GM19397 (cell line): Measurements from ENCODE around the gene LRBA.
"Not testable (repeated sequence)": the region's sequence is repeated elsewhere in the genome, so short reads cannot be mapped to it uniquely, and the experiment has no call there.

Experiments
- ATAC-seq: cut with Tn5 transposase; IDR thresholded peaks from one replicate; pipeline ENCODE4 v1.9.1; 2021; ENCODE audit warnings: mild to moderate bottlenecking, moderate library complexity; ENCODE audit not compliant: unreplicated experiment

The LRBA gene

DNA sequence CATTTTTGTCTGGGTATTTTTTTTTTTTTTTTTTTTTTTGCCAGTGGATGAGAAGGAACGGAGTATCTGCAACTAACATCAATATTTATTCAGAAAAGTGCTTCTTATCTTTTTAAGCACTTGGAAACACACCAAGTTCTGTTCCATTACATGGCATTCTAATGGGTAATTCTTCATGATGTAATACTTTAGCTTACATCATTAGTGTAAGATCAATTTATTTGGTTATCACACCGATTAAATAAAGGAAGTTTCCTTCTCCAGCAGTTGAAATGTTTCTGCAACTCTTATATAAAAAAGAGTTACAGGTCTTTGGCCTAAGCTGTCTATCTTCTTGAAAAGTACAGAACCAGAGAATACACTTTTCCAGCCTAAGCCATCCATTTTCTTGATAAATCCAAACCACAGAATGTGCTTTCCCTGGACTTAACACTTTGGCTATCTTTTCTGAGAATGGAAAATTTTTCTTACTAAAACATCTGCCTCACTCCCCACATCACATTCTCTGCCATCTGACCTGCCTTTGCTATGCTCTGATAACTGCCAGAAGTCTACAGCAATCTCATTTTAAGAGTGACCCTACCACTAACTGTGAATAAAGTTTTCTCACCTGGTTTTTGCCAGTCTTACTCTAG, 625.1 kb downstream of the LRBA start:
- no peak for ATAC-seq

DNA sequence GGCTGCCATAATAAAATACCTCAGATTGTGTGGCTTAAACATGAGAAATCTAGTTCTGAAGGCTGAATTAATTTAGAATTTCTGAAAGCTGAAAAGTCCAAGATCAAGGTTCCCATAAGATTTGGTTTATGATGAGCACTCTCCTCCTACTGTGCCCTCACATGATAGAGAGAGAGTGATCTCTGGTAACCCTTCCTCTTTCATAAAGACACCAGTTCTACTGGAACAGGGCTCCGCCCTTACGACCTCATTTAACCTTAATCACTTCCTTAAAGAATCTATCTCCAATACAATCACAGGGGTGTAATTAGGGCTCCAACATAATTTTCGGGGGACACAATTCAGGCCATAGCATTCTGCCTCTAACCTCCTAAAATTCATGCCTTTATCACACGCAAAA, 627.1 kb downstream of the LRBA start:
- ATAC-seq = no peak

DNA sequence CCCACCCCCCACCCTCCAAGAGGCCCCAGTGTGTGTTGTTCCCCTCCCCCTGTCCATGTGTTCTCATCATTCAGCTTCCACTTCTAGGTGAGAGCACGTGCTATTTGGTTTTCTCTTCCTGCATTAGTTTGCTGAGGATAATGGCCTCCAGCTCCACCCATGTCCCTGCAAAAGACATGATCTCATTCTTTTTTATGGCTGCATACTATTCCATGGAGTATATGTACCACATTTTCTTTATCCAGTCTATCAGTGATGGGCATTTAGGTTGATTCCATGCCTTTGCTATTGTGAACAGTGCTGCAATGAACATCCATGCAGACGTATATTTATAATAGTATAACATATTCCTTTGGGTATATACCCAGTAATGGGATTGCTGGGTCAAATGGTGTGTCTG, 628.7 kb downstream of the LRBA start:
- ATAC-seq = not testable (repeated sequence)

DNA sequence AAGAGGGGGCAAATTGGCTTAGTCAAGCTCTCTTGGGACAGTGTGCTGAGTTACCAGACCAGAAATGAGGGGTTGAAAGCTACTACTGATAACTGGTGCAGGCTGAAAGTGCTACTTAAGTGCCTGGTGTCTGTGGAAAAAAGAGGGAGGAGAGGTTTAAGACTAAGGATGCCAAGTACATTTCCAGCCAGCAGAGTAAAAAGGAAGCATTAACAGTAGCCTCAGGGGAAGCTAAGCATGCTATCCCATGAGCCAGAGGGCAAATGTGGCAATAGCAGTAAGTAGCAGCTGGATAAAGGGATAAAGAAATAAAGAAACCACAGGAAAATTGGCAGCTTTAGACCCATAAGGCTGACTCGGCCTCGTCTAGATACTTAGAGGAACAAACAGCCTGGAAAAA, 629.5 kb downstream of the LRBA start:
- ATAC-seq = no peak

DNA sequence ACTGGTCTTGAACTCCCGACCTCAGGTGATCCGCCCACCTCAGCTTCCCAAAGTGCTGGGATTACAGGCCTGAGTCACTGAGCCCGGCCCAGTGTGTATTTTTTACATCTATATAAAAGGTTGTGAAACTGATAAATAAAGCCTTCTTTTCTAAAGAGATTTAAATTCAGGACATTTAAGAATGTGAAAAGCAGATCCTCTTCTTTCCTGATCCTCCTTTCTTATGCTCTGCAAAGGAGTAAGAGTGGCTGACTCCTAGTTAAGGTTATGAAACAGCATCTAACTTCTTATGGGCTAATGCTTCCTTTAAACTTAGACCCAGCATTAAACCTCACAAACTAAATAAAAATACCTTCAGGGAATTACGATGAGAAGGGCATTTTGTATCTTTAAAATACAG, 630.8 kb downstream of the LRBA start:
- ATAC-seq = no peak

DNA sequence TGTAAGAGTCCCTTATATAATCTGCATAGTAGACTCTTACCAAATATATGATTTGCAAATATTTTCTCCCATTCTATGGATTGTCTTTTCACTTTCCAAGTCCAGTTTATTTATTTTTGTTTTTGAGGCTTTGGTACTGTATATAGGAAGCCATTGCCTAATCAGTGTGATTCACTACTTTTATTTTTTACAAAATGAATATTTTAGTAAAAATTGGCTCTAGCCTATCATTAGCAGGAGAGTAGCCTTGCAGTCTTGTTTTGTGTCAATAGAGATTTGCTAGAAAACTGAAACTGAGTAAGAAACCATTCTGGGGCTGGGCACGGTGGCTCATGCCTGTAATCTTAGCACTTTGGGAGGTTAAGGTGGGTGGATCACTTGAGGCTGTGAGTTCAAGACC, 633.1 kb downstream of the LRBA start:
- ATAC-seq = no peak

DNA sequence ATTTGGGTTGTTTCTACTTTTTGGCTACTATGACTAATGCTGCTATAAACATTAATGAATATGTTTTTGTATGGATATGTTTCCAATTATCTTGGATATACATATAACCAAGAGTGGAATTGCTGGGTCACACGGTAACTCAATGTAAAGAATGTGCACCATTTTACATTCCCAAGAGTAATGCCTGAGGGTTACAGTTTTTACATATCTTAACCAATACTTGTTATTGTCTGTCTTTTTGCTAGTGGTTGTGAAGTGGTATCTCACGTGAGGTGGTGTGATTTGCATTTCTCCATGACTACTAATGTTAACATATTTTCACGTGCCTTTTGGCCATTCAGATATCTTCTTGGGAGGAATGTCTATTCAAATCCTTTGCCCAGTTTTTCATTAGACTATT, 633.5 kb downstream of the LRBA start:
- no peak for ATAC-seq

DNA sequence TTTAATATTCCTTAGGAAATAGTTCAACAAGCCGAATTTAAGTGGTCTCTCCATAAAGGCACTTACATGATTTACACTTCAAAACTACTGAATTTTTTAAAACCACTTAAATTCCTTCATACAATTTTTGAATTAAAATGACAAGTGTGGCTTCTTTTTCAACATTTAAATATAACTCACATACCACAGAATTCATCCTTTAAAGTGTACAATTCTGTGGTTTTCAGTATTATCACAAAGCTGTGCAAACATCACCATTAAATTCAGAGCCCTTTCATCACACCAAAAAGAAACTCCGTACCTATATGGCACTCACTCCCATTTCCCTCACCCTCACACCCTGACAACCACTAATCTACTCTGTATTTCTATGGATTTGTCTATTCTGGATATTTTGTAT, 634.0 kb downstream of the LRBA start:
- no peak for ATAC-seq

DNA sequence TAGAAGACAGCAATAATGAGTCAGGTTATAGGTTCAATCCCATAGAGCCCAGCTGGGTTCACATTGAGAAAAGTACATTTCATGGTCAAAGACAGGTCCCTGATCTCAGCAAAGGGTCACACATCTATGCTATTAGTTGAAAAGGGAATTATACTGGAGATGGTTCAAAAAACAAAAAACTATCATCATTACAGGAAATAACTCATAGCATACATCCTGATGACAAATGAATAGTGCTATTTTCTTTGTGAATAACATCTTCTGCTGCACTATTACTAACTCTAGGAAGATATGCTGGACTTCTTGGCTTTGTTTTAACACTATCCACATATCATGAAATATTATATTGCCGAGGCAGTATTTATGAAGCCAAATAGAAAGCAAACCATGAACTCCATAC, 635.6 kb downstream of the LRBA start:
- no peak for ATAC-seq

DNA sequence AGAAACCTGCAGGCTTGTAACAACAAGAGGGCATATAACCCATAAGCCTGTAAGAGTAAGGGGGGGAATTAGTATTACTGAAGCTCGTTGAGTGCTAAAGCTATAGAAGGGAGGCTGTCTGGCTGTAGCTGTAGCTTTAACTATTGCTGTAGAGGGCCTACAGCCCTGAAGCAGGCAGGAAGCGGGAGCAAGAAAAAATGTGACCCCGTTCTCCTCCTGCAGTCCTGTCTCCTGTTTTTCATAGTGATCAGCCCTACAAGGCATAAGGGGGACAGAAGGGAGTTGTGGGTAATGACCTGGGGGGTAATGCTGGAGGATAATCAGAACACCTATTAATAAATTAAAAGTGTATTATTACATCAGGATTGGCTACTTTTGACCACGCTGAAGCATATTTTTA, 640.1 kb downstream of the LRBA start:
- ATAC-seq = no peak

DNA sequence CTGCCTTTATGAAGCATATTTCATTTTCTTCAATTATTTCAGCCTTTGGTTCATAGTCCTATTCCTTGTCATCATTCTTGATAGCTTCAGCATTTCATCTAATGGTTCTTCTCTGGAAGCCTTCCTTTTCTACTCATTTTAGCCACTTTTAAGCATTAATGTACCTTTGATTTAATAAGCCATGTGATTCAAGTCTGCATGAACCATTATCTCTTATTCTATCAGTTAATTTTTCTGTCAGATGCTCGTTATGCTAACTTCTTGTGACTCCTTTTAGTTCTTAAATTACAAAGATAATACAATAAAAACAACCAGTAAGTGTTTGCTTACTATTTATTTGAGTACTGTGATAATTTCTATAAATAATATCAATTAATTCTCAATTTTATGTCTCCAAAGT, 643.2 kb downstream of the LRBA start:
- no peak for ATAC-seq

DNA sequence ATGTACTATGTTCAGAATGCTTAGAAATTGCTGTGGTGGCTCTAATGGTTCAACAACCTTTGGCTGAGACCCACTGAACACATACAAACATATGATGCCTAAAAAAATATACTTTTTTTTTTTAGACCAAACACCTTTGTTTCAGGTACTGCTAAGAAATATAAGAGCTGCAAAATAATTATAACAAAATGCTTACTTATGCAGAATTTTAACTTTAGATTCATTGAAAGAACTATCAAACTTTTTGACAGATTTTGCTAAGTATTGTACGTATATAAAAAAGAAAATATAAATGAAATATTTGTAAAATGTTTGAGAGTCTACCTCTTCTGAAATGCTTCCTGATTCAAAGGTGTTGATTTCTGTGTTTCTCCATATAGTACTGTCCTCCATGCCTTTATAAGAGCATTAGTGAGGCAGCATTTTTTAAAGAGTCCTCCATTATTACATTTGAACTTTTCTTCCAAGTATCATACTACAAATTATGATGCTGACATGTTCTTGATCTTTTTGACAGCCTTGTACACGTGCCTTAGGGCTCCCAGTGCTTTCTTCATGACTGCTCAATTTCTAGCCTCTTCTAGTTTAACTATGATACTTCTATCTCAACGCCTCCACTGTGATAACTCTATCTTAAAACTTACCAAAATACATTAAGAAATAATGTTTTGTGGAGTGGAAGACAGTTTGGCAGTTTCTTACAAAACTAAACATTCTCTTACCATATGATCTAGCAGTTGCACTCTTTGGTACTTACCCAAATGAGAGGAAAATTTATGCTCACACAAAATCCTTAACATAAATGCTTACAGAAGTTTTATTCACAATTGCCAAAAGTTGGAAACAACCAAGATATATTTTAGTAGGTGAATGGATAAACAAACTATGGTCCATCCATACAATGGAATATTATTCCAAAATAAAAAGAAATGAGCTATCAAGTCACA, 645.4 kb downstream of the LRBA start:
- ATAC-seq = no peak

DNA sequence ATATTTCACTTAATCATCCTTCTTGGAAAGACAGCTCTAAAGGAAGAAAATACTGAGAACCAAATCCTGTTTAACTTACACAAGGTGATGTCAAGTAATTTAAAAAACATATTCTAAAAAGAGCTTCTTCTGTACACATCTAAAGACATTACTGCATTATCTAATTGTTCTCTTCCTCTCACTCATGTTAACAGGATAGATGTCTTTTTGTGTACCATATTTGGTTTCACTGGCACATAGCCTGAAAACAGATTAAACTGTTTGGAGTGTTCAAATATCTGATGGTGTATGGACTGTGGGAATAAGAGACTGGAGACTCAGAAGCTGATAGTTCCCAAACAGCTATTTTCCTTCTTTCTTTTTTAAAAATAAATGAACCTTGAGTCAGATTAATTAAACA, 646.4 kb downstream of the LRBA start:
- ATAC-seq = no peak

DNA sequence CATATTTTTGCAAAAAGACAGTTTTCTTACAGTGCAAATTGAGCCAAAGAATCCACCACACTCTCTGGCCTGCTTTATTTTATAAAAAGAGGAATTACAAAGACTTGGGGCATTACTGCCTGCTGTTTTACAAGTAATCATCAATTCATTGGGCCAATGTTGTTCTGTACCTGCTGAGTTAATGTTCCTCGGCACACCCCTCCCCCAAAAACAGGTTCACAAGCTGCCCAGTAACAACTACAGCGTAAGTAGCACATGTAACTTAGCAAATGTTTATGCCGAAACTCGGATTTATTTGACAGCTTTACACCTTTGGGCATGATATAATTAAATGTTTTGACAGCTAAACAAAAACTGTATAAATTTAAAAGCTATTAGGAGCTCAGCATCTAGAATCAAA, 647.8 kb downstream of the LRBA start:
- no peak for ATAC-seq

DNA sequence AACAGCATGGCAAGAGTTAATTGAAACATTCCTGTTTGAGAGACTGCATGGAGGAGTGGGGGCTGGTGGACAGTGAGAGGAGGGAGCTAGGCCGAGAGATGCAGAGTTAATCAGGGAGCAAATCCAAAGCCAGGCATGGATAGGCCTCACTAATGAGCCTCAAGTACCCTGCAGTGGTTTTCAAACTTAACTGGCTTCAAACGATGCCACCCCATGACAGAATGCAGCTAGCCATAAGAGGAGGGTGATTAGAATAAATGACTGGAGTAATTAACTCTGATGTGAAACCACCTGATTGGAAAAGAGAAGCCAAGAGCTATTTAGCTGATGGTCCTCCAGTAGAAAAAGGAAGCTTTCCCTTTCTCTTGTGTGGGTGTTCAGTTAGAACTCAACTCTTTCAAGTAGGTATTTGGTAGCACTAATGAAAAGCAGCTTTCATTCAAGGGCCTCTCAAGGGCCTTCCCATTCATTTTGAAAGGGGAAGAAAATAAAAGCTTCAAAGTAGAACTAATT, 648.5 kb downstream of the LRBA start:
- ATAC-seq = no peak

DNA sequence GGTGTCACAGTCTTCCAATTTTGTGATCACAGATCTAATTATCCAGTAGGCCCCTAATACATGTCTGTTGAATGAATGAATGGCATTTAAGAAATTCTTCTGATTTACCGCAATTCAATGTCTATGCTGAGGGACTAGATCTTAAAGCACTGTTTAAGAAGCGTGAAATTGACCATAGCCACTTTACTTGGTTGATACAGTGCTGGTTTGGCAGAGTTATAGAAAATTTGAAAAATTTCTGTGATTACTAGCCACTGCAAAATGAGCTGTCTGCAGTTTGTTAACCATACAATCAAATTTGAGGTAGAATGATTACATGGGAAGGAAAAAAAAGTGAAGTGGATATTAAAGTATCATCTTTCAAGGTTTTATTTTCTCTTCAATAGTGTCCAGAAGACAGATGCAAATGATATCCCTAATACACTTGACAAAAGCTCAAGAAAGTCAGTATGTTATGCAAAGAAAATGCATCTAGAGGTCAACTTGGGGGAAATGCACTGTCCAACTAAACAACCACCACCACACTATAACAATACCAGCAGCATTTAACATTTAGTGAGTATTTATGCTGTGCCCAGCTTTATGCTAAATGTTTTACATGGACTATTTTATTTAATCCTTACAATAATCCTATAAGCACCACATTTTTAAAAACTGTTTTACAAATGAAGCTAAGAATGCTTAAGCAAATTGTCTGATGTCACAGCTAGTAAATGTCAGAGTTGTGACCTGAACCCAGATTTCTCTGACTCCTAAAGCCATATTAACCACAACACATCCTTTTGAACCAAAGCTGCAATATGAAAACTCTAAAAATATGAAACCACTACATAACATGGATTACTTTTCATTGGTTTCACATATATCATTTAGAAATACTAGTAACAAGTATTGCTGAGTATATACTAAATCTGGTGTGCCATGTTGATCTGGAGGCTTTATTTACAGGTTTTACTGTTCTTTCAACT, 651.1 kb downstream of the LRBA start:
- no peak for ATAC-seq

DNA sequence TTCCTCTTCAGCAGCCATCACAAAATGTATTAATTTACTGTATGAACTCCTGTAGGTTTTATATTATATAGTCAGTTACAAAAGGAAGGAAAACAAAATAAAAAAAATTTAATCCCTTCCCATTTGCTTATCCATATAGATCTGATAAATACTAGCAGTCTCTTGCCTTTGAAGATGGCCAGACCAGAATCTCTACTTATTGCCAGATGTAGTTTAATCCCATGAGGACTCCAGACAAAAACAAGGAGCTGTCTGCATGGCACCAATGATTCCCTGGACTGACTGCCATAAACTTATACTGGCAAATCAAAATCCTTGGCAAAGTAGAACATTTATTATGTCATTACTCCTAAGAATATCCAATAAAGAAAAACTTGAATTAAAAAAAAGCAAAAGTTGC, 656.4 kb downstream of the LRBA start:
- no peak for ATAC-seq

DNA sequence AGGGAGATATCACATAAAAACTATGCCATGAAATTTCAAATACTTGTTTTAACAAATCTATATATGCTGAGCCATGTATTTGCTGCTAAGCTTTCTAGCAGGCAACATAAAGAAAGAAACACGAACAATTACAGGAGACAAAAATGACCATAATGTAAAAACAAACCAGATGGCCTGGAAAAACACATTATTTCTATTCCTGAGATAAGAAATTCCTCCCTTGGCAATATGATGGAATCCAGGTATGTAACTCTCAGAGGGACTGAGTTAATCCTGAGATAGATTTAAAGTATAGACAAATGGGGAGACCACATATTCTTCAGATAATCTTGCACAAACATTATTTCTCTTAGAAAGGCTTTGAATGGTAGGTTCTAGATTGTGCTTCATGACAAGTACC, 657.3 kb downstream of the LRBA start:
- ATAC-seq = no peak

DNA sequence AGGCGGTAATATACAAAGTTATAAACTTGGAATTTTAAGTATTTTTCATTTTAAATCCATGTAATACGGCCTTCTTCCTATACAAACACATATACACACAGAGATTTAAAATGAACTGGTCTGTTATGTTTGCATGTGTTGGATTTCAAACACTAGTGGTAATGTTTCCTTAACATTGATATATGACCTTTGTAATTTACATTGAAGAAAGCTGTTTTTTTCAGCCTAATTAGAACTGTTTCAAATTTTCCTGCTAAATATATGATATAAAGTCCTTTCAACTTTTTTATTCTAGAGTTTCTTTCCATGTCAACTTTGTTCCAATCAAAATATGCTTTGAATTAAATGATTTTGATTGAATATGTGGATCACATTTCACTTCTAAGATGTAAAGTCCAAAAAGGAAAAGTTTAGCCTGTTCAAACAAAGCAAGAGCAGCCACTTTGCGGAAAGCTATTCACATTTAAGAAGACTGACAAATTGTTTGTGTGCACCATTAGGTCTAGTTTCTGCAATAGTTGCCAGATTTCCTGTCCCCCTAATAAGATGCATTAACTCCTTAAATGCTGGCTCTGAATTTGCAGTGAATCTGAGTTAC, 659.1 kb downstream of the LRBA start:
- ATAC-seq = no peak

DNA sequence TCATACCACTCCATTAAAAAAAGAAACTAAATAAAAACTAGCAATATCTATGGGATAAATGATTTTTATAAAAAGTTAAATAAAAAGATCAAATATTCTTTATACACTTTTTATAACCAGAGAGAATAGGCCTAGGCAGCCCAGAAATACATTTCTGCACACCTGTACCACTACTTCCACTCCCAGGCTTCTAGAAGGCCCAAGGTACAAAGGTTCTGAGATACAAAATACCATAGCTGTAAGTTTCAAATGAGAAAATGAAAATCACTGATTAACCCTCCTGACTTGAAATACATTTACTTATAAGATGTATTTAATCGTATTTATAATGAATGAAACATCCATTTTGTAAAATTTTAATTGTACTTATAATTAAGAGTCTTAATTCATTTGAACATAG, 659.7 kb downstream of the LRBA start:
- ATAC-seq = no peak
